SU-DHL-6 (cell line): Measurements from ENCODE around the gene CCN2.

Source experiments
- CTCF ChIP-seq: fragments of 200-600 bp; sonication (generic); IDR thresholded peaks from one replicate; pipeline ENCODE4 v1.5.1; 2017; ENCODE audit warnings: antibody characterized with exemption, mild to moderate bottlenecking, low read length, moderate library complexity; ENCODE audit not compliant: insufficient read depth, poor library complexity, severe bottlenecking
- EZH2phosphoT487 ChIP-seq: fragments of 200-600 bp; sonication (generic), shearing (Covaris generic); conservative IDR thresholded peaks from 2 replicates; pipeline ENCODE4 v1.6.1; 2018; ENCODE audit warnings: mild to moderate bottlenecking, antibody characterized with exemption, low read length, moderate library complexity, mixed read lengths

GRCh38 chr6:131980791-131981623, 29.8 kb upstream of the CCN2 start:
- TF ChIP-seq CTCF (no peak), EZH2phosphoT487 (no peak)
